ENCODE measurements around the gene GRID1.

GRID1 gene

GRCh38 chr10:85593226-85593772, 773.3 kb downstream of the GRID1 start:
- Histone ChIP-seq H2BK5ac (ENCODE audit: low read depth, low read length, poor library complexity, severe bottlenecking) (no peak overlapping the region), H3K79me1 (replicated peaks; ENCODE audit: low read length, poor library complexity, severe bottlenecking) (no peaks in the 10 kb centered on the region), H2BK15ac (ENCODE audit: low read depth, poor library complexity, severe bottlenecking) (no peak overlapping the region)

DNA sequence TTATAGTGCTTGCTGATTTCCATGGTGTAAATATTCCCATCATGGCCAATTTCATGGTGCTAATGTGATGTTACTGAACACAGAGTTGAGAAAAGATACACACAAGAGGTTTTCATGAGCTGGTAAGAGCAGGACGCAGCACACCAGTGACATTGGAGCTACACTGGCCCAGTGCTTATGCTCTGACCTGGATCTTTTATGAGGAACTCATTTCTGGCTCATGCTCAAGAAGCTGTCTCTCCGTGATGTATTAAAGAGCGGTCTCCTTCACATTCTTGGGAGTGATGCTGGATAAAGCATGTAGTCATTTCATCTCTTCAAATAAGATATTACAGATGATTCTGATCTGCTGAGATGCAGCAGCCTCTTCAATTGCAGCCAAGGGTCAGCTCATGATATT, 785.2 kb downstream of the GRID1 start:
- H2BK12ac ChIP-seq (ENCODE audit: low read length in 2 of 2) = no peak overlapping the region
- H3K79me1 ChIP-seq (replicated peaks; ENCODE audit: low read length, poor library complexity, severe bottlenecking) = no peaks in the 10 kb centered on the region

More at GRCh38 chr10:85593226-85593772, 773.3 kb downstream of the GRID1 start:
- Histone ChIP-seq H3K9ac (ENCODE audit: low read length) (no peak overlapping the region), H3K18ac (ENCODE audit: low read depth in 1 of 2, low read length in 2 of 2) (no peak overlapping the region), H2AK5ac (ENCODE audit: low read length, severe bottlenecking) (no peak overlapping the region), H4K8ac (ENCODE audit: low read length) (no peak overlapping the region), H3K4me2 (ENCODE audit: low read length, poor library complexity, severe bottlenecking) (no peak overlapping the region), H3K27ac (ENCODE audit: low read length, poor library complexity, severe bottlenecking) (no peak overlapping the region), H3K14ac (ENCODE audit: low read length in 2 of 2) (no peak overlapping the region), H3K4me3 (ENCODE audit: insufficient read depth in 1 of 2, low read depth in 1 of 2, low read length in 2 of 2) (no peak overlapping the region), H4K91ac (ENCODE audit: low read length) (no peak overlapping the region), H3K4ac (ENCODE audit: low read depth in 1 of 2, low read length in 2 of 2) (no peak overlapping the region), H3K27me3 (ENCODE audit: control insufficient read depth in 1 of 2, insufficient read depth in 1 of 2, low read length in 2 of 2) (no peaks in the 10 kb centered on the region), H3K36me3 (ENCODE audit: control insufficient read depth in 1 of 2, insufficient read depth in 2 of 2, low read depth in 1 of 2, low read length in 2 of 2) (no peaks in the 10 kb centered on the region), H3K4me1 (ENCODE audit: control insufficient read depth, insufficient read depth, low read depth, low read length) (peaks cover 2% of the 10 kb centered on the region), H3K9me3 (ENCODE audit: control insufficient read depth, low read length) (no peaks in the 10 kb centered on the region), H2BK120ac (ENCODE audit: low read depth, low read length) (no peak overlapping the region), H2AFZ (ENCODE audit: low read depth, low read length) (no peak overlapping the region), H3K23ac (ENCODE audit: low read length in 2 of 2) (no peak overlapping the region), H2BK12ac (ENCODE audit: low read length in 2 of 2) (no peak overlapping the region)
- WGBS = 89% methylated on average over 4 of the region's 4 CpGs
- DNase-seq = no peak

DNA sequence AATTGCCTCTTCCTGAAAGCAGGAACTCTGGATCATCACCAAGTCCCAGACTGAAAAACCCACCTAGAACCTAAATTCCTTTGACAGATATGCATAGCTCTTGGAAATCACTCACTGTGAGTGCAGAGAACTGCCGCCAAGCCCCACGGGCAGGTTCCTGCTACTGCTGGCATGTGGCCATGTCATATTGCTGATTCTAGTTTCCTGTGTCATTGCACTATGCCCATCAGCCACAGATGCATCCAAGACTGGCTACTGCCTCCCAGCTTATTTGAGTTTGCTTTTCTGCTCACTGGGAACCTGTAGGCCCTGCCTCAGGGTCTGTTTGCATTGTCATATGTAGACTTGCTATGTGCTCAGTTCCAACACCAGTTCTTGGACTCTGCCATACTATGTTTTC, 786.0 kb downstream of the GRID1 start:
- no peak overlapping the region for H4K91ac ChIP-seq (ENCODE audit: low read length)
- H3K14ac ChIP-seq (ENCODE audit: low read length in 2 of 2) = no peak overlapping the region
- no peaks in the 10 kb centered on the region for H3K36me3 ChIP-seq (ENCODE audit: control insufficient read depth in 1 of 2, insufficient read depth in 2 of 2, low read depth in 1 of 2, low read length in 2 of 2)
- no peak overlapping the region for H2BK12ac ChIP-seq (ENCODE audit: low read length in 2 of 2)
- no peak overlapping the region for H3K18ac ChIP-seq (ENCODE audit: low read depth in 1 of 2, low read length in 2 of 2)
- H3K23ac ChIP-seq (ENCODE audit: low read length in 2 of 2) = no peak overlapping the region
- no peak overlapping the region for H2AK5ac ChIP-seq (ENCODE audit: low read length, severe bottlenecking)
- no peak overlapping the region for H3K4me3 ChIP-seq (ENCODE audit: insufficient read depth in 1 of 2, low read depth in 1 of 2, low read length in 2 of 2)
- H3K9ac ChIP-seq (ENCODE audit: low read length) = no peak overlapping the region
- H3K79me1 ChIP-seq (replicated peaks; ENCODE audit: low read length, poor library complexity, severe bottlenecking) = no peaks in the 10 kb centered on the region
- peaks cover 4% of the 10 kb centered on the region for H3K9me3 ChIP-seq (ENCODE audit: control insufficient read depth, low read length)
- no peak overlapping the region for H3K4ac ChIP-seq (ENCODE audit: low read depth in 1 of 2, low read length in 2 of 2)
- DNase-seq = no peak
- no peak overlapping the region for H2BK120ac ChIP-seq (ENCODE audit: low read depth, low read length)
- no peak overlapping the region for H2BK15ac ChIP-seq (ENCODE audit: low read depth, poor library complexity, severe bottlenecking)
- H2AFZ ChIP-seq (ENCODE audit: low read depth, low read length) = no peak overlapping the region
- no peak overlapping the region for H3K27ac ChIP-seq (ENCODE audit: low read length, poor library complexity, severe bottlenecking)
- 93% methylated on average over 2 of the region's 2 CpGs for WGBS
- no peak overlapping the region for H4K8ac ChIP-seq (ENCODE audit: low read length)
- H3K27me3 ChIP-seq (ENCODE audit: control insufficient read depth in 1 of 2, insufficient read depth in 1 of 2, low read length in 2 of 2) = no peaks in the 10 kb centered on the region
- no peak overlapping the region for H3K4me2 ChIP-seq (ENCODE audit: low read length, poor library complexity, severe bottlenecking)
- no peaks in the 10 kb centered on the region for H3K4me1 ChIP-seq (ENCODE audit: control insufficient read depth, insufficient read depth, low read depth, low read length)
- no peak overlapping the region for H2BK5ac ChIP-seq (ENCODE audit: low read depth, low read length, poor library complexity, severe bottlenecking)

More for the DNA sequence above, 785.2 kb downstream of the GRID1 start:
- Histone ChIP-seq H3K4me3 (ENCODE audit: insufficient read depth in 1 of 2, low read depth in 1 of 2, low read length in 2 of 2) (no peak overlapping the region), H3K4me2 (ENCODE audit: low read length, poor library complexity, severe bottlenecking) (no peak overlapping the region), H3K27ac (ENCODE audit: low read length, poor library complexity, severe bottlenecking) (no peak overlapping the region), H2BK120ac (ENCODE audit: low read depth, low read length) (no peak overlapping the region), H2BK5ac (ENCODE audit: low read depth, low read length, poor library complexity, severe bottlenecking) (no peak overlapping the region), H4K8ac (ENCODE audit: low read length) (no peak overlapping the region), H2BK15ac (ENCODE audit: low read depth, poor library complexity, severe bottlenecking) (no peak overlapping the region), H3K4ac (ENCODE audit: low read depth in 1 of 2, low read length in 2 of 2) (no peak overlapping the region), H3K14ac (ENCODE audit: low read length in 2 of 2) (no peak overlapping the region), H3K27me3 (ENCODE audit: control insufficient read depth in 1 of 2, insufficient read depth in 1 of 2, low read length in 2 of 2) (no peaks in the 10 kb centered on the region), H4K91ac (ENCODE audit: low read length) (no peak overlapping the region), H2AFZ (ENCODE audit: low read depth, low read length) (no peak overlapping the region), H2AK5ac (ENCODE audit: low read length, severe bottlenecking) (no peak overlapping the region), H3K23ac (ENCODE audit: low read length in 2 of 2) (no peak overlapping the region), H3K9me3 (ENCODE audit: control insufficient read depth, low read length) (peaks cover 4% of the 10 kb centered on the region), H3K18ac (ENCODE audit: low read depth in 1 of 2, low read length in 2 of 2) (no peak overlapping the region), H3K4me1 (ENCODE audit: control insufficient read depth, insufficient read depth, low read depth, low read length) (no peaks in the 10 kb centered on the region), H3K9ac (ENCODE audit: low read length) (no peak overlapping the region), H3K36me3 (ENCODE audit: control insufficient read depth in 1 of 2, insufficient read depth in 2 of 2, low read depth in 1 of 2, low read length in 2 of 2) (no peaks in the 10 kb centered on the region)
- WGBS = 76% methylated on average over 1 of the region's 3 CpGs
- DNase-seq = no peak

DNA sequence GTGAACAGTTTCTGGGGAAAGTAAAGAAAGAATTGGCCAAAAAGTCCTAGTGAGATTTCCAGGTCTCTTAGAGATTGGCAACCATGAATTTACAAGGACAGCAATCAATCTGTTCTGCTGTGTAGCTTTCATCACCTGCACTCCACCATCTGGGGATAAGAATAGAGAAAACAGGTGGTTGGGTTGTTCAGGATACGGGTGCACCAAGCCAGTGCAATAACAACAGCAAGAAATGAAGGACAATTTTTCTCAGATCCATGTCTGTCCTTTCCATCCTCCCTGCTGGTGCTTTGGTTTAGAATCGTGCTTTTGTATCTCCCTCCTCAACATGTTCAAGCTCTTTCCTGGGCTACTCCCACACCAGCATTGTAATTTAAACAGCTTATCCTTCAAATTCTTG, 787.7 kb downstream of the GRID1 start:
- Histone ChIP-seq H3K9me3 (ENCODE audit: control insufficient read depth, low read length) (peaks cover 4% of the 10 kb centered on the region), H3K9ac (ENCODE audit: low read length) (no peak overlapping the region), H3K4ac (ENCODE audit: low read depth in 1 of 2, low read length in 2 of 2) (no peak overlapping the region), H2BK120ac (ENCODE audit: low read depth, low read length) (no peak overlapping the region), H3K36me3 (ENCODE audit: control insufficient read depth in 1 of 2, insufficient read depth in 2 of 2, low read depth in 1 of 2, low read length in 2 of 2) (no peaks in the 10 kb centered on the region), H3K4me2 (ENCODE audit: low read length, poor library complexity, severe bottlenecking) (no peak overlapping the region), H3K18ac (ENCODE audit: low read depth in 1 of 2, low read length in 2 of 2) (no peak overlapping the region), H2BK12ac (ENCODE audit: low read length in 2 of 2) (no peak overlapping the region), H3K27ac (ENCODE audit: low read length, poor library complexity, severe bottlenecking) (no peak overlapping the region), H4K91ac (ENCODE audit: low read length) (no peak overlapping the region), H3K14ac (ENCODE audit: low read length in 2 of 2) (no peak overlapping the region), H4K8ac (ENCODE audit: low read length) (no peak overlapping the region), H3K4me1 (ENCODE audit: control insufficient read depth, insufficient read depth, low read depth, low read length) (no peaks in the 10 kb centered on the region), H2AK5ac (ENCODE audit: low read length, severe bottlenecking) (no peak overlapping the region), H2BK5ac (ENCODE audit: low read depth, low read length, poor library complexity, severe bottlenecking) (no peak overlapping the region), H3K79me1 (replicated peaks; ENCODE audit: low read length, poor library complexity, severe bottlenecking) (no peaks in the 10 kb centered on the region), H3K27me3 (ENCODE audit: control insufficient read depth in 1 of 2, insufficient read depth in 1 of 2, low read length in 2 of 2) (no peaks in the 10 kb centered on the region), H3K23ac (ENCODE audit: low read length in 2 of 2) (no peak overlapping the region), H2BK15ac (ENCODE audit: low read depth, poor library complexity, severe bottlenecking) (no peak overlapping the region), H3K4me3 (ENCODE audit: insufficient read depth in 1 of 2, low read depth in 1 of 2, low read length in 2 of 2) (no peak overlapping the region), H2AFZ (ENCODE audit: low read depth, low read length) (no peak overlapping the region)
- DNase-seq = no peak
- WGBS = 93% methylated on average over 2 of the region's 2 CpGs

Measured in mesenchymal stem cell (in vitro differentiated cells and primary cell).